Stimulated activated CD8-positive, alpha-beta memory T cell treated with anti-CD3 and anti-CD28 coated beads, Interleukin-4, amount 100 ng/mL, for 4 hours (primary cell): ENCODE measurements around the gene CCDC142.

Experiments
- DNase-seq, 2 donors: peaks; one replicate each; pipeline ENCODE4 v3.0.0-alpha.2; 2020; ENCODE audit warnings: low read depth in 2 of 2, low spot score in 1 of 2

CCDC142 gene

DNA sequence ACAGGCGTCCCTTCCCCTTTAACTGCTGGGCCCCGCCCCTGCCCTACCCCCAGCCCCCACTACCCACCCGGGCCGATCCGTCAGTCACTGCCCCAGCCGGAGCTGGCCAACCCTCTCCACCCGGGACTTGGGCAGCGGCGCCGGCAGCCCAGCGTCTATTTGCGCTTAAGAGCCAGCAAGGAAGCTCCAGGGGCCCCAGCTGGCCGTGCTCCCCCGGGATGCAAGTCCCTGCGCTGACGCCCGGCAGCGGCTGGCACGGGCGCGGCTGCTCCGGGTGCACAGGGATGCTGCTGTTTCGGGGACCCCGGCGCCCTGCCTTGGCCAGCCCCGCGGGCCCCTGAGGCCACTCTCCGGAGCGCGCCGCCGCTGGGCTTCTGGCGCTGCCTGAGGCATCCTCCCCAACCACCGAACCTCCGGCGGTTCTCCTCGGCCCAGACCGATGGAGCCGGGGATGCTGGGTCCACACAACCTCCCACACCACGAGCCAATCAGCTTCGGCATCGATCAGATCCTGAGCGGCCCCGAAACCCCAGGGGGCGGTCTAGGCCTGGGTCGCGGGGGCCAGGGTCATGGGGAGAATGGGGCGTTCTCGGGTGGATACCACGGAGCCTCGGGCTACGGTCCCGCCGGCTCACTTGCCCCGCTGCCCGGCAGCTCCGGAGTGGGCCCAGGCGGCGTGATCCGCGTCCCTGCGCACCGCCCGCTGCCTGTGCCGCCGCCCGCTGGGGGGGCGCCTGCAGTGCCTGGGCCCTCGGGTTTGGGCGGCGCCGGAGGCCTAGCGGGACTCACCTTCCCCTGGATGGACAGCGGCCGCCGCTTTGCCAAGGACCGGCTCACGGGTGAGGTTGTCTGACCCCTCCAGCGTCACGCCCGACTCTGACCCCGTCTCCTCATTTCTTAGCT, 31.8 kb upstream of the CCDC142 start, which contains the start of gene TLX2:
TSS of gene TLX2 (plus strand) at position 83 of the 903 bp plus-strand sequence. CDS start at position 440, 357 bp downstream.
- no peak for DNase-seq

DNA sequence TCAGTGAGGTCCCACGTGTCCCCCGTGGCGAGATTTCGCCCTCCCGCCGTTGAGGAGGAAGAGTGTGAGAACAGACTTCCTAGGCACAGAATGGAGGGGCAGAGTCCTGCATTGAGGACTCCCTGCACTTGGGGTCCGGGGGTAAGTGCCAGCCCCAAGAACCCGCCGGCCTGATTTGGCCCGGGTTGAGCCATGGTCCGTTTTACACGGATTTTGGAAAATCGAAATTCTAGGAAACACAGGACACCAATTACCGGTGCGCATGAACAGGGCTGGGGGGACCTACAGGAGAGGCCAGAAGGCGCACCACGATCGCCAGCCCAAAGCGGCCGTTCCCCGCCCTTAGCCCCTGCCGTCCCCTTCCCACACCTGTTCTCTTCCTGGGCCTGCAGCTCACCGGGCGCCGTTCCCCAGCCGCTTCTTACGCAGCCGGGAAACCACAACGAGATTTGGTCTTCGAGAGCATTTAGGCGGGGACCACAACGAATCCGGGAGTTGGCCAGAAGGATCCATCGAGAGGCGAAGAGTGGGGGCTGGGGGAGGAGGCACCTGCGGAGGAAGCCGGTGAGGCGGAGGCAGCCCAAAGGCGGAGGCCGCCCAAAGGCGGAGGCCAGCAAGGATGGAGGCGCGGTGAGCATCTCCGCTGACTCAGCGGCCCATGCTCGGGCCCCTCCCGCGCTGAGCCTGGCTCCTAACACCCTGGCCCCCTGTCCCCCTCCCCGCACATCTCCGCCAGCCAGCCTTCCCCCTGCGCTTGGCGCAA, 31.0 kb upstream of the CCDC142 start:
- DNase-seq: no peak

DNA sequence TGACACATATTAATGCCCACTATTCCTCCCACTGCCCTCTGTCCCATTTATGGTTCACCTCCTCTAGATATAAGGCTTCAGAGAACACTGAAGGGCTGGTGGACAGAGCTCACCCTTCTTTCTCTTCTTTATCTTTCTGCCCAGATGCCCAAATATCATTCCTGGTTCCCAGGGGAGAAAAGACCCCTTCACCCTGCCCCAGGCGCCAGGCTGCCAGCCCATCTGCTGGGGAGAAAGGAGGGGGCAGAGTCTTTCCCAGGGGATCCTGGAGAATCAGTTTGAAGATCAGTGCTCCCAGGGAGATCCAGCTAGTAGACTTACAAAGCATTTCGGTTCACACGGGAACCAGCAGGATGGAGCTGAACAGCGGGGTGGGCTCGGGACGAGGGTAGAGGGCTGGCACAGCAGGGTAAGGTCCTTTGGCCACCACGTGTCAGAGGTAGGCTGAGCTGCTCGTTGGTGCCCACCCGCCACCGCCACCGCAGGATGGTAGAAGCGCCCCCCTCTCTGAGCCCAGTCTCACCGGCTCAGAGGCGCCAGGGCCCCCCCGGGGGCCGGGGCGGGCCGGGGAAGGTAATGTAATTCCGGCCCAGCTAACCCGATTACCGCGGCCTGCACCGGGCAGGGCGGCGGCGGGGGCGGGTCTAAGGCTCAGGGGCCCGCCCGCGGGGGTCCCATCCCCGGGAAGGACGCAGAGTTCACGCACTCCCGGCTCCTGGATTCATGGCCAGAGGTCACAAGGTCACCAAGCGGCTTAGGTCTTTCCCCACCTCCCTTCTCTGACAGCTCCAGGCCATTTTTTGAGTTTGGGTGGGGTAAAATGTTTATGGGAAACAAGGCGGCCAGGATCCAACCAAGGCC, 30.2 kb upstream of the CCDC142 start:
- DNase-seq: no peak

DNA sequence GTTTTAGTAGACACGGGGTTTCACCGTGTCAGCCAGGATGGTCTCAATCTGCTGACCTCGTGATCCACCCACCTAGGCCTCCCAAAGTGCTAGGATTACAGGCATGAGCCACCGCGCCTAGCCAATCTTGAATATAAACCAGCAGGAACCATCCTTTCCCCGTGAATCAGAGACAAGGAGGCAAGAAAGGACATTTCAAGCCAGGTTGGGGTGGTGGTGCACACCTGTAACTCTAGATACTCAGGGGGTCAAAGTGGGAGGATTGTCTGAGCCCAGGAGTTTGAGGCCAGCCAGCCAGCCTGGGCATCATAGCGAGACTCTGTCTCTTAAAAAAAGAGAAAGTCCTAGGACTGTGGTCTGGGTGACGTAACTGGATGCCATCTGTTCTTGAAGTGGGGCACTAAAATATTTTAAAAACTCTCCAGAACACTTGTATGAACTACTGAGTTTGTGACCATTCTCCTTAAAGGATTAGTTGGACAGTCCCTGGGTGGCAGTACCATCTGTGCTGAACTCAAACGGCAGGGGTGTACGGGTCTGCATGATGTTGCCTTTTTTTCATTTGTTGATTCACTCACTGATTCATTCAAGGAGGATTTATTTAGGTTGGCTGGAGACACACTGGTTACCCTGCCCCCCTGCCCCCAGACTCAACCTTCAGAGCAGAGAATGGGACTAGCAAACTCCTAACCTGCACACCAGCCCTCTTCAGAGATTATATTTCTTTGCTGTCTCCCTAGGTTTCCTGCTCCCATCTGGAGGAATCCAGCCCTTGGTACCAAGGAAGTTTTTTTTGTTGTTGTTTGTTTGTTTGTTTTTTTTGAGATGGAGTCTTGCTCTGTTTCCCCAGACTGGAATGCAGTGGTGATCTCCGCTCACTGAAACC, 28.5 kb upstream of the CCDC142 start:
- DNase-seq: no peak

DNA sequence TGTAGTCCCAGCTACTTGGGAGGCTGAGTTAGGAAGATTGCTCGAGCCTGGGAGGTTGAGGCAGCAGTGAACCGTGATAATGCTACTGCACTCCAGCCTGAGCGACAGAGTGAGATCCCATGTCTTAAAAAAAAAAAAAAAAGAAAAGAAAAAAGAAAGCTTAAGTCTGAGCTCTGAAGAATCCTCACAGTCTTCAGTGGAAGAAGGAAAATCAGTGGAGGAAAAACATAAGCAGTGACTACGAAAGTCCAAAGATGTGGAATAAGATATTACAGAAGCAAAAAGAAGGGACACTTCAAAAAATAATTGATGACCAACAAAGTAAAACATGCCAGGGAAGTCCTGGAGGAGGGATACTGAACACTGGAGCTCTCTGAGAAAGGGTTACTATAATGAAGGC, 27.5 kb upstream of the CCDC142 start:
- DNase-seq: no peak

DNA sequence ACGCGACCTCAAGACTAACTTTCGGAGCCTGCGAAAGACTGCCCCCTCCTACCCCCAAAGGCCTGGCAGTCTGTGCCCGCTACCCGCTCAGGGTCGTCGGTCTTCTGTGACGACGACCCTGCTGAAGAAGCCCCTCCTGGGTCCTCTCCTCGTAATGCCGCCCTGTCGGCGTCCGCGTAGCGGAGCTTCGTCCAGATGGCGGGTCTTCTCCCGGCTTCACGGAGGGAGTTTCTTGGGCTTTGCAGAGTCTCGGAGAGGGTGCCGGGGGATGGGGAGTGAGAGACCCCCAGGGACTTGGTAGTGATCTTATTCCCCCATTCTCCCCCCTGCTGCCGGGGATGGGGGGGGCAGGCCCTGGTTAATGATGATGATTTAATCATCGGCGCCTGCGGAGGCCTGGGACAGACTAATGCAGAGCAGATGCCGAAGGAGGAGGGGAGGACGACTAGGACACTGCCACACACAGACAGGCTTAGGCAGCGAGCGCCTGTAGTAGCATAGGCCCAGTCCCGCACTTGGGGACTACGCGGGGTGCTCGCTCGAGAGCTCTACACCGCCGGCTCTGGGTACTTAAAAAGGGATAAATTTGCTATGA, 25.2 kb upstream of the CCDC142 start:
- no peak for DNase-seq

DNA sequence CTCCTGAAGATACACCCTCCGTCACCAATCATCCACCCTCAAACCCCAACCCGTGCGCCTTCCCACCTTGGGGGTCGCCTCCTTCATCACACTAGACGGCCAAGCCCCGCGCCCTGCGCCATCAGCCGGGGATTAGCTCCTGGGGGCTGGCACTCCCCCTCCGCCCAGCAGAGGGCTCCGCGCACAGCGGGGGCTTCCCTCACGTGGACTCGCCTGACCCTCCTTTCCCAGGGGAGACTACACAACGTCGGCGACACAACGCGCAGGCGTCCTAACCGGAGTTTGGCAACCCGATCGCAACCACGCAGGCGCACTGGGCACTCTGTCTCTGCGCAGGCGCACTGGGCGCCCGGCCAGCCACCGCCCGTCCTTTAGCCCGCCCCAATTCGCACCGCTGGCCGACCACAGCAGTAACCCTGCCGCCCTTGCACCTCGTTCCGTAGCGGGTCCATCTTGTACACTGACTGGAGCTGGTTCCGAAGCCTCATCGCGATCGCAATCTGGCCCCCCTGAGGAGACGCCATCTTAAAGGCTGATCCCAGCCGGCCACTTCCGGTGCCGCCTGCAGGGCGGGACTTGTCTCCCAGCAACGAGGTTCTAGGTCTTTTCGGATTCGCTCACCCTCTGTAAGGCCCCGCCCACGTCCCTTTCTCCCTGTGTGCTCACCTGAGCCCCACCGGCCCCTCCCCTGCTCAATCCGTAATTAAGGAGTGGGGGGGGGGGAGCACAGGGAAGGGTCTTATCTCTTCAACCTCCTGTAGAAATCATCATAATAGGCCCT, 24.5 kb upstream of the CCDC142 start, which contains the start of gene PCGF1:
TSS of gene PCGF1 (minus strand) at position 551 of the 781 bp plus-strand sequence. CDS start at position 524, 27 bp downstream.
- DNase-seq: peak; percentile 98 to 99

DNA sequence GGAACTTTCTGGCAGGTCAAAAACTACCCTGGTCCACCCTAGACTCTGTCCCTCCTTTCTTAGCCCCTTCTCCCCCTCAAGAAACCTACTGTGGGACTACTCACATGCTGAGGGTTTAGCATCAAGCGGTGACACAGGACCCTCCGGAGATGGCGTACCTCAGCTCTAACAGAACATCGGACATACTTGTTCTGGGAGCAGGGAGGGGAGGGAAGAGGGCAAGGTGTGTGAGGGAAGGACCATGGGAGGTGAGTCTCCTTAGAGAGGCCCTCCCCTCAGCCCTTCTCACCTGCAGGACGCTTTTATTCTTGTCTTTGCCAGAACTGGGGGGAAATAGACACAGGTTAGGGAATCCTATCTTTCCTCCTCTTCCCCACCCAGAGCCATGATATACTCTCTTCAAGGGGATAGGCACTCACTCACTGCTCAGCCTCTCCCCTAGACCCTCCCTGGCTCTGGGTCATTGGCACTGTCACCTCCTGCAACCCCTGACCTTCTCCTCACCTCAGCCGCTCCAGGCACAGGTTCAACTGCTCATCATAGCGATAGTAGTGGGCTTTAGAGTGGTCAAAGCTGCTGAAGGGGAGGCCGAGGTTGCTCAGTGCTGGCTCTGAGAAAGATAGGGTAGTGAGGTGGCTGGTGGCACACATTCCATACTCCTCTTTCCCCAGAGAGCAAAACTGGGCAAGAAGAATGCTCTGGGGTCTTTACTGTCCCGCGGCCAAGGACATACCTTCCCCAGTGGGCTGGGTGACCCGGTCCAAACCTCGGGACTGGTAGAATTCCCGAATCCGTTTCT, 22.8 kb upstream of the CCDC142 start:
- no peak for DNase-seq

DNA sequence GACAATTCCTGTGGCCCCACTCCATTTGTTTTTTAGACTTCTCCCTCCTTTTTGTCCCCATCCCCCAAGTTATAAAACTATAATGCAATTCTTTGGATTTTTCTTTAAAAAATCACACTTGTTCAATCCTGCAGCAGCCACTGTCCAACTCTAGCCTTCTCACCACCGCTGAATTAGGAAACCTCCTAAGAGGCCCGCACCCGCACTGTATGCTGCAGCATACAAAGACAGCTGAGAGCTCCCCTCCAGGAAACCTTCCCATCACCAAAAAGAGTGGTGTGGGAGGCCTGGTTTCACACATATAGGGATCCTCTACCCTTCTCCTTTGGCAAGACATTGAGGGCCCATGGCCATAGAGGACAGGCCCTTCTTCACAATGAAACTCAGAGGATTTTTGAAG, 21.8 kb upstream of the CCDC142 start:
- no peak for DNase-seq

DNA sequence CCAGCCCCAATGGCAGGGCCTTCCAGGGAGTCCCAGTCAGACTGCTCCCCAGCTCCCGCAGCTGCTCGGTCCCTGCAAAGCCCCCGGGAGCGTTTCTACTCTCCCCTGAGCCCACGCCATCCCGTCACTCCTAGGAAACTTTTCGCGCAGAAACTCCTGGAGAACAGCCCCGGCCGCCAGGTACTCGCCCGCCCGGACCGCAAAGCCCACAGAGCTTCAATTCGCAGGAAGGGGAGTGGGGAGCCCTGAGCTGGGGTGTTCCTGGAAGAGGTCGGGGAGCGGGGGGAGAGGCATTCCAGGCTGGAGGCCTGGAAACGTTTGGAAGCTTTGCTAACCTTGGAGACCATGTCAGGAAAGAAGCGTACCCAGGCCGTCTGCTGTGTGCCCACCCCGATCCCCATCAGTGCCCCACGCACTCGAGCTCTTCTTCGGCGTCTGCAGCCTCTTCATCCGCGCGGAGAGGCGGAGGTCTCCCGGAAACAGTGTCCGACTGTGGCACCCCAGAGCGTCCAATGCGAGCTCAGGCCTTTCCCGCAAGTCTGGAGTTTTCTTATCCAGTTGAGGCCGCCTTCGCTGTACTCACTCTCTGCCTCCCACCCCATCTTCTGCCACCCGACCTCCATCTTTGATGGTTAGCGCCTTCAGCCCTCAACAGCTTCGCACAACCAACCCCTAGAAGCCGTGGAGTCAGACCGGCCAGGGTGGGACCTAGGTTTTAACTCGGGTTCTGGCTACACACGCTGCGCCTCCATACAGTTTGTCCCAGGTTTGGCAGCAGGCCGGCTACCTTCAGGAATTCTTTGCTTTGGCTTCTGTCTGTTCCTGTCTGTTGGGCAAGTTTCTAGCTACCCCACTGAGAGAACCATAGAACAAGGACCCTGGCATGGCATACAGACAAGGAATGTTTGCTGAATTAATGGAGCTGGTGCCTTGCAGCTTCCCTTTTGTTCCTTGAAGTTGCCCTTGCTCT, 21.0 kb upstream of the CCDC142 start:
- DNase-seq: no peak

DNA sequence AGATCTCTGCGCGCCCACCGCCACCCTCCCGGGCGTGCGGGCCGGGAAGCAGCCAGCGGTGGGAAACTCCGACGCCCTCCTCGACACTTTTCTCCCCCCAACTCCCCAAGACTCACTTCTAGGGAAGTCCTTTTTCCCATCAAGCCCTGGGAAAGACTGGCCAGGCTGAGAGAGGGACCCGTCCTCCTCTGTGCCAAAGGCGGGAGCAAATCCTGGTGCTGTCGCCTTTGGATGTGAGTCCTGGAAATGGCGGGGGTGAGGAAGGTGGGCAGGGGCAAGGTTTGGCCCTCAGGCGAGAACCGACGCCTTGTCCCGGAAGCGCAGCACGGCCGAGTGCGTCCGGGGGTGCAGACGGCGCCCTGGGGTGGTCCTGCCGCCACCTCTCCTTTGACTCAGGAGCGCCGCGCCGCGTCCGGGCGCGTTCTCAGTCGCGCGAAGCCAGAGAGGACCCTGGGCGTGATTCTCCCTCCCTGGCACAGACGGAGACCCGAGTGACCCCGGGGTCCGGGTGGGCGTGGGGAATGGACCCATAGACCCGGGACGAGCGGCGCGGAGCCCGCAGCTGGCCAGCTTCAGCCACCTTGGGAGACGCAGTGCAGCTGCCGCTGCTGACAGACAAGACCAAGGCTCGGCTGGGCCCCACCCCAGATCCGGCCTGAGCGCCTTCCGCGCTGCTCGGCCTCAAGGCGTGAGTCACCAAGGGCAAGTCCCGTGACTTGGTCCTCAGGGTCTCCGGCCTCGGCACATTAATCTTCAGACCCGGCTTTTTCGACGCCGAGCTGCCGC, 20.1 kb upstream of the CCDC142 start:
- peak in 1 of 2 donors; percentile 35 for DNase-seq

DNA sequence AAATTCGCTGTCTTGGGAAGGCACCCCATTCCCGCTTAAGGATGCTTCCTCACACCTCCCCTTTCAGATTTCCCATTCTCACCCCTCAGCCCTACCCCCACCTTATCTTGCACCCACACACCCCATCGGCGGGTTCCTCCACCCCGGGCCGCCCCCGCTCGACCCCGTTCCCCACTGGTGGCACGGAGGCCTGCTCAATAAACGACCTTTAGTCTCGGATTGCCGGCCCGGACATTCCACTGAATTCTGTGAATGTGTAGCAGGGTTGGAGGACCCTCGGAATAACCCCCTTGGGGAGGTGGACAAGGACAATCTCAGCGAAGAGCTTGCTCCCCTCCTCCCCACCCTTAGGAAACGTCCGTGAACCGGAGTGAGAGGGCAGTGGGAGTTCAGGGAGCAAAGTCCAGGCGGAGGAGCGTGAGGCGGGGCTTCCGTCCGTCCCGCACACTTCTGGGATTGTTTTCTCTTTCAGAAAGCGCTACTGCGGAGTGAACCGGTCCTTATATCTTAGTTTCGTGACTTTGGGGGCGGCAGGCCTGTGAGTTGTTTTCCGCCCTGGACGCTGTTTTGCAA, 19.4 kb upstream of the CCDC142 start:
- no peak for DNase-seq

DNA sequence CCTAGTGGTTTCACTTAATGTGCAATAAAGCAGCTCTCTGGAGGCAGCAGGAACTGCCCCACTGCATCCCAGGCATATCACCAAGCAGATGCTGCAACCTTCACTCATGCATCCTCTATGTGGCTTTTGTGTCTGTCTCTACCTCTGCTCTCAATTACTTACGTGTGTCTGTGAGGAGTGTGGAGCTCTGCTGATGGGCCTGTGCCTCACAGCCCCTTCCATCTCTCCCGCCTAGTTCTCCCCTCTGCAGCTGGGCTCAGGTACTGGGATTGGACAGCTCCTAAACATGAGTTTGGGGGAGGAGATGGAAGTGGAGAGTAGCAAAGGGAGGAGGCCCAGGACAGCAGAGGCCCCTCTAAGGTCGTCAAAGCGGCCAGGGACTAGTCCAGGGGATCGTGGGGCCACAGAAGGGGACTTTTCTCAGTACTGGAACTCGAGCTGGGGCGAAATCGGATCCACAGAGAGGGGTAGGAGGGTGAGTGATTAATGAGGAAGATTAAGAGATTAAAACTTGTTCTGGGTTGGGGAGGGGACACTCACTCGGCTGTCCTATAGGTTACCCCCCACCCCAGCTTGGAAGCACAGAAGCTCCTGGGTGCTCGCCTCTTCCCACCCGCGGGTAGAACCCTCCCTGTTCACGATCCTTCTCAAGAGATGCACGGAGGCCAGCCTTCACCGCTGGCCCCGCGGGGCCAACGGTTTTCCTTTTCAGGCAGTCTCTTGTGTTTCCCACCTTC, 18.7 kb upstream of the CCDC142 start:
- DNase-seq: no peak

DNA sequence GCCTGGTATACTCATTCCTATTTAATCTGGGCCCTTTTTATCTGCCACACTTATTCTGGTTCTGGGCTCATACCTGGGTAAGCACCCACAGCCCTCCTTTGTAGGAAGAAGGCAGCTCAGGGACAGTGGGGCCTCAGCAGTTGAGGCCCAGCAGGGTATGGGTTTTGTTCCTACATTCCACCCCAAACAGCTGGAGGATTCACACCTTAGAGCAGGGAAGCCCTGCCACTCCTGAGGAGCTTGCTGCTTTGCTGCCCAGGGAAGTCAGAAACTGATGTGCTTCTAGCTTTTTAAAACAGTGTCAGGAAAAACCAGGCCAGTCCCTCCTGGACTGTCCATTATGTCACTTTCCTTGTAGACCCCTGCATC, 17.8 kb upstream of the CCDC142 start:
- no peak for DNase-seq

DNA sequence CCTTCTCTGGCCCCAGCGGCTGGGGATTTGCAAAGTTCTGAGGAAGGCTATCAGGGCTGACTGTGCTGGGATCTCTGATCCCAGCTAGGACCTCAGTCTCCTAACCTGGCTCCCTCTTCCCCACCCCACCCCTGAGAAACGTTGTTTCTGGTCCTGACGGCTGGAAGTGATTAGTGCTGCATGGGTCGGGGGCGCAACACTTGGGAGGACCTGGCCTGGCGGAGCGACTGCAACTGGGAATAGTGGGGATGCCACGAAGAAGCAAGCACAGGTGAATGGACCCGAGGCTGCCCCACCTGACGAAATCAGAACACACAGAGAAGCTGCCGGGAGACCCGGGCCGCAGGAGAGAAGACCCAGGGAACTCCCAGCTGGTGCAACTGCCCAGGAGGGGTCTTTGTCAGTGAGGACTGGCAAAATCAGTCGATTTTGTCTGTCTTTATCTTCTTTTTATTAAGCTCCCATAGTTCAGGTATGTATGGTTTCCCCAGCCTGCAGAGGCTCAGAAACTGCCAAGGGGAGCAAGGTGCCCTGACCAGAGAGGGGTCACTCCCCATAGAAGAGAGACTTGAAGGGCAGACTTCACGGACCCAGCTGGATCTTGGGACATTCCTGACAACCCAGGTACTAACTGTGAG, 17.3 kb upstream of the CCDC142 start:
- no peak for DNase-seq
